ENCODE data around the gene SLC5A11.

SLC5A11 gene

DNA sequence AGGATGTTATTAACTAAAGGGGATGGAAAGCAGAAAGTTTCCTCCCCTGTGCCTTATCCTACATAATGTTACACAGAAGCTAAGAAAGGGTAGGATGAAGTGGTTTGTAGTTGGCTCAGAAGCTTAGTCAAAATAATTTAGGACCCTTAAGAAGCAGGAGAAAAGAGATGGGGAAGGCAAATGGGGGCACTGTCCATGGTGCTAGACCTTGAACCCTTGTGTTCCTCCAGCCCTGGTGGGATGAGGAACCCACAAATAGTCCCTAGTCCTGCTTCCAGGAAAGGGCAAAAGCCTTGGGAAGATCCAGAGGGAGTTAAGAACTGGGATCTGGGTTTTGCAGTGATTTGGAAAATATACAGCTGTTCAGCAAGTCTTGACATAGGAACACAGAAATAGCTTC is 54.5 kb downstream of the SLC5A11 start:
- no peaks in the 10 kb centered on the region for H3K4me1 ChIP-seq
- TF ChIP-seq, protein P1, sequence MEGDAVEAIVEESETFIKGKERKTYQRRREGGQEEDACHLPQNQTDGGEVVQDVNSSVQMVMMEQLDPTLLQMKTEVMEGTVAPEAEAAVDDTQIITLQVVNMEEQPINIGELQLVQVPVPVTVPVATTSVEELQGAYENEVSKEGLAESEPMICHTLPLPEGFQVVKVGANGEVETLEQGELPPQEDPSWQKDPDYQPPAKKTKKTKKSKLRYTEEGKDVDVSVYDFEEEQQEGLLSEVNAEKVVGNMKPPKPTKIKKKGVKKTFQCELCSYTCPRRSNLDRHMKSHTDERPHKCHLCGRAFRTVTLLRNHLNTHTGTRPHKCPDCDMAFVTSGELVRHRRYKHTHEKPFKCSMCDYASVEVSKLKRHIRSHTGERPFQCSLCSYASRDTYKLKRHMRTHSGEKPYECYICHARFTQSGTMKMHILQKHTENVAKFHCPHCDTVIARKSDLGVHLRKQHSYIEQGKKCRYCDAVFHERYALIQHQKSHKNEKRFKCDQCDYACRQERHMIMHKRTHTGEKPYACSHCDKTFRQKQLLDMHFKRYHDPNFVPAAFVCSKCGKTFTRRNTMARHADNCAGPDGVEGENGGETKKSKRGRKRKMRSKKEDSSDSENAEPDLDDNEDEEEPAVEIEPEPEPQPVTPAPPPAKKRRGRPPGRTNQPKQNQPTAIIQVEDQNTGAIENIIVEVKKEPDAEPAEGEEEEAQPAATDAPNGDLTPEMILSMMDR (IDR thresholded peaks at IDR 0.05): no peak
- no peaks in the 10 kb centered on the region for H3K27me3 ChIP-seq (ENCODE audit: control insufficient read depth, insufficient read depth, low read length)
- no peak overlapping the region for H2AFZ ChIP-seq
- no peaks in the 10 kb centered on the region for H3K36me3 ChIP-seq (ENCODE audit: control insufficient read depth, insufficient read depth, low read length)
- no peak overlapping the region for H3K27ac ChIP-seq
- H3K79me2 ChIP-seq: no peaks in the 10 kb centered on the region
- H3K9me3 ChIP-seq (ENCODE audit: control insufficient read depth, low read length): no peaks in the 10 kb centered on the region
- H3K9ac ChIP-seq: no peak overlapping the region
- H3K4me2 ChIP-seq (ENCODE audit: low read length): no peak overlapping the region
- H3K4me3 ChIP-seq (ENCODE audit: low read depth, low read length): no peak overlapping the region

DNA sequence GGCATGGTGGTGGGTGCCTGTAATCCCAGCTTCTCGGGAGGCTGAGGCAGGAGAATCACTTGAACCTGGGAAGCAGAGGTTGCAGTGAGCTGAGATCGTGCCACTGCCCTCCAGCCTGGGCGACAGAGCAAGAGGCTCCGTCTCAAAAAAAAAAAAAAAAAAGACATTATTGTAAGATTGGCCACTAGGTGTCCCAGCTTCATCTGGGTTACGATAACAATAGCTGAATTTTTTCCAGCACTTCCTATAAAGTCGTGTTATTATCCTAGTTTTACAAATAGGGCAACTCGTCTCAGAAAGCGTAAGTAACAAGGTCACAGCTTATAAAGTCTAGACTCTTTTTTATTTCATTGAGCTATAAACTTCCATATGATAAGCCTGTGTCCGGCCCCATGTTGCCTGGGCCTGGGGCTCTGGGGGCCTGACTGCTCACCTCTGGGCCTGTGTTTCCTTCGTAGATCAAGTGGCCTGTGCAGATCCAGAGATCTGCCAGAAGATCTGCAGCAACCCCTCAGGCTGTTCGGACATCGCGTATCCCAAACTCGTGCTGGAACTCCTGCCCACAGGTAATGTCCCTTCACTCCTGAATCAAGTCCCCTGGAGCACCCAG is 60.5 kb downstream of the SLC5A11 start:
- H3K36me3 ChIP-seq (ENCODE audit: control insufficient read depth, insufficient read depth, low read length): no peaks in the 10 kb centered on the region
- H3K9me3 ChIP-seq (ENCODE audit: control insufficient read depth, low read length): no peaks in the 10 kb centered on the region
- no peaks in the 10 kb centered on the region for H3K27me3 ChIP-seq (ENCODE audit: control insufficient read depth, insufficient read depth, low read length)
- TF ChIP-seq, protein P1 (IDR thresholded peaks at IDR 0.05): no peak
- no peak overlapping the region for H3K4me2 ChIP-seq (ENCODE audit: low read length)
- no peaks in the 10 kb centered on the region for H3K79me2 ChIP-seq
- no peak overlapping the region for H3K27ac ChIP-seq
- H3K4me3 ChIP-seq (ENCODE audit: low read depth, low read length): no peak overlapping the region
- no peaks in the 10 kb centered on the region for H3K4me1 ChIP-seq
- no peak overlapping the region for H2AFZ ChIP-seq
- no peak overlapping the region for H3K9ac ChIP-seq

DNA sequence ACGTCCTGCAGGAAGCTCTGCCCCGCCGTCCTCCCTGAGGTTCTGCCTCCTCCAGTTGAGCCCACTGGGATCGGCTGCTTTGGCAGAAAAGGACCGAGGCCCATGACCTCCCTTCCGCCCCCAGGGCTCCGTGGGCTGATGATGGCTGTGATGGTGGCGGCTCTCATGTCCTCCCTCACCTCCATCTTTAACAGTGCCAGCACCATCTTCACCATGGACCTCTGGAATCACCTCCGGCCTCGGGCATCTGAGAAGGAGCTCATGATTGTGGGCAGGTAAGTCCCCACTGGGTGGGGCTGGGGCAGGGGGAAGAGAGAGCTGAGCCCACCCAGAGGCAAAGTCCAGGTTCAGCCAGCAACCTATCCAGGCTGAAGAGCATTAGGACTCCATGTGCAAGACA is 61.1 kb downstream of the SLC5A11 start:
- Histone ChIP-seq H2AFZ (no peak overlapping the region), H3K27me3 (ENCODE audit: control insufficient read depth, insufficient read depth, low read length) (no peaks in the 10 kb centered on the region), H3K4me1 (no peaks in the 10 kb centered on the region), H3K4me2 (ENCODE audit: low read length) (no peak overlapping the region), H3K4me3 (ENCODE audit: low read depth, low read length) (no peak overlapping the region), H3K9ac (no peak overlapping the region), H3K79me2 (no peaks in the 10 kb centered on the region), H3K9me3 (ENCODE audit: control insufficient read depth, low read length) (no peaks in the 10 kb centered on the region), H3K27ac (no peak overlapping the region), H3K36me3 (ENCODE audit: control insufficient read depth, insufficient read depth, low read length) (no peaks in the 10 kb centered on the region)
- TF ChIP-seq, protein P1 (IDR thresholded peaks at IDR 0.05): no peak

DNA sequence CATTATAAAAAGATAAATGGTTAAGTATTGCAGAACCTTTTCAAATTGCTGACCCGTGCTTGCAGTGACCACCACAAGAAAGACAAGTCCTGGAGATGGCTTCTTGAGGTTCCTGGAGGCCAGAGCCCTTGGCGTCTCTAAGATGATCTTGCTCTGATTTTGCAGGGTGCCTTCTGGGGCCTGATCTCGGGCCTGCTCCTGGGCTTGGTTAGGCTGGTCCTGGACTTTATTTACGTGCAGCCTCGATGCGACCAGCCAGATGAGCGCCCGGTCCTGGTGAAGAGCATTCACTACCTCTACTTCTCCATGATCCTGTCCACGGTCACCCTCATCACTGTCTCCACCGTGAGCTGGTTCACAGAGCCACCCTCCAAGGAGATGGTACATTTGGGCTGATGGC is 63.0 kb downstream of the SLC5A11 start:
- Histone ChIP-seq H3K4me2 (ENCODE audit: low read length) (no peak overlapping the region), H3K27me3 (ENCODE audit: control insufficient read depth, insufficient read depth, low read length) (no peaks in the 10 kb centered on the region), H3K9me3 (ENCODE audit: control insufficient read depth, low read length) (no peaks in the 10 kb centered on the region), H3K79me2 (no peaks in the 10 kb centered on the region), H3K36me3 (ENCODE audit: control insufficient read depth, insufficient read depth, low read length) (no peaks in the 10 kb centered on the region), H3K9ac (no peak overlapping the region), H3K4me3 (ENCODE audit: low read depth, low read length) (no peak overlapping the region), H3K4me1 (no peaks in the 10 kb centered on the region), H3K27ac (no peak overlapping the region), H2AFZ (no peak overlapping the region)
- TF ChIP-seq, protein P1 (IDR thresholded peaks at IDR 0.05): no peak

DNA sequence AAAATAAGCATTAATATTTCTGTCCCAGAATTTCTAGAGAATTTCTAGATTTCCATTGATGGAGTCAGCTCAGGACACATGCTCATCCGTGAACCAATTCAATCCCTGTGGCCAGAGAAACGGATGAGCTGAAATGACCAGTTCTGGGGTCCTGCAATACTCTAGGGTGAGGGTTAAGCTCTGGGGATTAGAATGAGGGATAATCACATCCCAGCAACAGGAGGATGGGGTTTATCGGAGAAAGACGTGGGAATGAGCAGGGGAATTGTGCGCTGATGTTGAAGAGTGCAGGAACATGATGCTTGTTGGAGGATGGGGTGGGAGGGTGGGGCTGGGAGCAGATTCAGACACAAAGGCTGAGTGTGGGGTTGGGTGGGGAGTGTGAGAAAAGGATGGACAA is 64.1 kb downstream of the SLC5A11 start:
- H3K4me2 ChIP-seq (ENCODE audit: low read length): no peak overlapping the region
- no peak overlapping the region for H3K4me3 ChIP-seq (ENCODE audit: low read depth, low read length)
- TF ChIP-seq, protein P1 (IDR thresholded peaks at IDR 0.05): no peak
- no peaks in the 10 kb centered on the region for H3K9me3 ChIP-seq (ENCODE audit: control insufficient read depth, low read length)
- H3K36me3 ChIP-seq (ENCODE audit: control insufficient read depth, insufficient read depth, low read length): no peaks in the 10 kb centered on the region
- no peak overlapping the region for H3K9ac ChIP-seq
- no peaks in the 10 kb centered on the region for H3K79me2 ChIP-seq
- H2AFZ ChIP-seq: no peak overlapping the region
- no peaks in the 10 kb centered on the region for H3K27me3 ChIP-seq (ENCODE audit: control insufficient read depth, insufficient read depth, low read length)
- no peaks in the 10 kb centered on the region for H3K4me1 ChIP-seq
- no peak overlapping the region for H3K27ac ChIP-seq

Measured in parathyroid adenoma (tissue), 2 donors.